ENCODE data around the gene CASP8AP2. TPM values are rescaled to one million over a fixed set of nuclear protein-coding genes. Genes with fewer than 3 reads are reported as not detected.
A peak's percentile ranks its signal among the peaks of the same experiment; 100 is the strongest.
"Not testable (repeated sequence)": the region's sequence is repeated elsewhere in the genome, so short reads cannot be mapped to it uniquely, and the experiment has no call there.

Gene CASP8AP2
- total RNA-seq, 1 donor from 2014 or later = 14.4 TPM

GRCh38 chr6:89817481-89817880 lies 12.2 kb upstream of the CASP8AP2 start:
- ATAC-seq (no peak), DNase-seq (no peak)
- intact Hi-C loops (cut with micrococcal nuclease) = no loop called here

GRCh38 chr6:89818977-89819335 lies 10.7 kb upstream of the CASP8AP2 start:
- peak; percentile 49 for ATAC-seq
- intact Hi-C loops (cut with micrococcal nuclease) = no loop called here

GRCh38 chr6:89819336-89820130 lies 10.1 kb upstream of the CASP8AP2 start, which contains the start of gene MDN1:
TSS of gene MDN1 (minus strand) at chr6:89819794. CDS start at chr6:89819607, 187 bp downstream.
- ATAC-seq (peak; percentile 99), DNase-seq (peak; percentile 92)
- intact Hi-C loops (cut with micrococcal nuclease) = no loop called here

More at GRCh38 chr6:89818977-89819335, 10.7 kb upstream of the CASP8AP2 start:
- no peak for DNase-seq

- intact Hi-C loops (cut with micrococcal nuclease) = no loop called here
- ATAC-seq = no peak
- DNase-seq = no peak
These were observed 3.6 kb upstream of the CASP8AP2 start for GRCh38 chr6:89826029-89826528.

- intact Hi-C loops (cut with micrococcal nuclease); DNase-seq; ATAC-seq: not testable (repeated sequence)
These were observed 1.1 kb upstream of the CASP8AP2 start for GRCh38 chr6:89828475-89828987.

GRCh38 chr6:89828988-89829471 lies 650 bp upstream of the CASP8AP2 start:
- ATAC-seq (peak; percentile 37), DNase-seq (no peak)
- intact Hi-C loops (cut with micrococcal nuclease) = no loop called here

GRCh38 chr6:89830170-89830809 lies 610 bp downstream of the CASP8AP2 start:
- ATAC-seq (no peak), DNase-seq (no peak)
- intact Hi-C loops (cut with micrococcal nuclease) = no loop called here

- DNase-seq = no peak
- ATAC-seq = no peak
- intact Hi-C loops (cut with micrococcal nuclease) = no loop called here
These were observed 5.5 kb downstream of the CASP8AP2 start for GRCh38 chr6:89834884-89835792.

GRCh38 chr6:89836639-89837222 lies 7.1 kb downstream of the CASP8AP2 start:
- ATAC-seq (no peak), DNase-seq (no peak)
- intact Hi-C loops (cut with micrococcal nuclease) = no loop called here

- intact Hi-C loops (cut with micrococcal nuclease) = no loop called here
- ATAC-seq (peak; percentile 67), DNase-seq (no peak)
These were observed 10.9 kb downstream of the CASP8AP2 start for GRCh38 chr6:89840538-89840937.

- ATAC-seq (no peak), DNase-seq (no peak)
- intact Hi-C loops (cut with micrococcal nuclease) = no loop called here
These were observed 12.5 kb downstream of the CASP8AP2 start for GRCh38 chr6:89842228-89842627.

GRCh38 chr6:89843070-89843469 lies 13.4 kb downstream of the CASP8AP2 start:
- ATAC-seq (peak; percentile 75), DNase-seq (no peak)
- intact Hi-C loops (cut with micrococcal nuclease) = no loop called here

GRCh38 chr6:89847513-89847912 lies 17.8 kb downstream of the CASP8AP2 start:
- DNase-seq; intact Hi-C loops (cut with micrococcal nuclease); ATAC-seq: not testable (repeated sequence)

- intact Hi-C loops (cut with micrococcal nuclease) = no loop called here
- DNase-seq (no peak), ATAC-seq (no peak)
These were observed 23.4 kb downstream of the CASP8AP2 start for GRCh38 chr6:89853068-89853467.

- DNase-seq (no peak), ATAC-seq (no peak)
- intact Hi-C loops (cut with micrococcal nuclease) = no loop called here
These were observed 28.4 kb downstream of the CASP8AP2 start for GRCh38 chr6:89858041-89858440.

- no peak for DNase-seq
- ATAC-seq = no peak
- intact Hi-C loops (cut with micrococcal nuclease) = no loop called here
These were observed 30.1 kb downstream of the CASP8AP2 start for GRCh38 chr6:89859744-89860143.

GRCh38 chr6:89862273-89862672 lies 32.6 kb downstream of the CASP8AP2 start:
- no peak for DNase-seq
- intact Hi-C loops (cut with micrococcal nuclease) = no loop called here
- ATAC-seq = no peak

GRCh38 chr6:89862698-89863097 lies 33.0 kb downstream of the CASP8AP2 start:
- ATAC-seq = no peak
- intact Hi-C loops (cut with micrococcal nuclease) = no loop called here
- DNase-seq = no peak

Measured in left ventricle myocardium superior (tissue), 1 donor.